ENCODE measurements around the gene KDM4C. TPM values are rescaled to one million over a fixed set of nuclear protein-coding genes. Genes with fewer than 3 reads are reported as not detected.

KDM4C gene
- total RNA-seq, 1 experiment from 2014 or later, result 4.8 TPM

DNA sequence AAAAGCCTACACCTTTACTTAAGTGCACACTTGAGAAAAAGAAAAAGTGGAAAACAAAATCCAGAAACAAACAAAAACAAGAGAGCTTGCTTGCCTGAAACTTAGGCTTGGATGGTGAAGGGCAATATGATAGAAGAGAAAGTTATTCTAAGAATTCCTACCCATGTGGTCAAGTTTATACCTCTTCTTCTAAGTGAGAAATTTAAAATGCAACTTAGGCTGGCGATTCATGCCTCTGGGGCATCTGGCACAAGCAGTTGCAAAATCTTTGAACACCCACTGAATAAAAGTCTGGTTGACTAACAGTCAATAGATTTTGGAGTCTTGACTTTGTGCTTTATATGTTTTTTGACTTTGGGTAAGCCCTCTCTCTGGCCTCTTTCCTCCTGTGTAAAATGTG, 239.6 kb downstream of the KDM4C start:
- intact Hi-C loops (cut with micrococcal nuclease; ENCODE audit: unreplicated experiment), result no loop called here
- BruUV-seq (replicated peaks), result no TSS peak
- TF ChIP-seq, protein P1, sequence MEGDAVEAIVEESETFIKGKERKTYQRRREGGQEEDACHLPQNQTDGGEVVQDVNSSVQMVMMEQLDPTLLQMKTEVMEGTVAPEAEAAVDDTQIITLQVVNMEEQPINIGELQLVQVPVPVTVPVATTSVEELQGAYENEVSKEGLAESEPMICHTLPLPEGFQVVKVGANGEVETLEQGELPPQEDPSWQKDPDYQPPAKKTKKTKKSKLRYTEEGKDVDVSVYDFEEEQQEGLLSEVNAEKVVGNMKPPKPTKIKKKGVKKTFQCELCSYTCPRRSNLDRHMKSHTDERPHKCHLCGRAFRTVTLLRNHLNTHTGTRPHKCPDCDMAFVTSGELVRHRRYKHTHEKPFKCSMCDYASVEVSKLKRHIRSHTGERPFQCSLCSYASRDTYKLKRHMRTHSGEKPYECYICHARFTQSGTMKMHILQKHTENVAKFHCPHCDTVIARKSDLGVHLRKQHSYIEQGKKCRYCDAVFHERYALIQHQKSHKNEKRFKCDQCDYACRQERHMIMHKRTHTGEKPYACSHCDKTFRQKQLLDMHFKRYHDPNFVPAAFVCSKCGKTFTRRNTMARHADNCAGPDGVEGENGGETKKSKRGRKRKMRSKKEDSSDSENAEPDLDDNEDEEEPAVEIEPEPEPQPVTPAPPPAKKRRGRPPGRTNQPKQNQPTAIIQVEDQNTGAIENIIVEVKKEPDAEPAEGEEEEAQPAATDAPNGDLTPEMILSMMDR (conservative IDR thresholded peaks at IDR 0.05; ENCODE audit: low read depth, low read length), result no peak
- no peak for TF ChIP-seq EZH2 (IDR thresholded peaks at IDR 0.05; ENCODE audit: borderline replicate concordance, low read depth, low read length, poor library complexity, severe bottlenecking)
- Histone ChIP-seq H3K4me3 (ENCODE audit: low read depth, low read length, poor library complexity, severe bottlenecking) (no peak overlapping the region), H3K36me3 (ENCODE audit: insufficient read depth, low read length, poor library complexity, severe bottlenecking) (no peaks in the 10 kb centered on the region), H3K27ac (ENCODE audit: low read depth, low read length, poor library complexity, severe bottlenecking) (no peak overlapping the region), H3K4me1 (ENCODE audit: insufficient read depth, low read length, poor library complexity, severe bottlenecking) (no peaks in the 10 kb centered on the region), H3K9me3 (ENCODE audit: low read depth, low read length, poor library complexity, severe bottlenecking) (no peaks in the 10 kb centered on the region), H3K27me3 (replicated peaks; ENCODE audit: insufficient read depth, low read depth, low read length, poor library complexity) (no peaks in the 10 kb centered on the region)
- POLR2A ChIA-PET (ENCODE audit: low non-redundant PET), result no interaction called here
- DNase-seq (ENCODE audit: low spot score), result no peak
- CTCF ChIA-PET, result no interaction called here

DNA sequence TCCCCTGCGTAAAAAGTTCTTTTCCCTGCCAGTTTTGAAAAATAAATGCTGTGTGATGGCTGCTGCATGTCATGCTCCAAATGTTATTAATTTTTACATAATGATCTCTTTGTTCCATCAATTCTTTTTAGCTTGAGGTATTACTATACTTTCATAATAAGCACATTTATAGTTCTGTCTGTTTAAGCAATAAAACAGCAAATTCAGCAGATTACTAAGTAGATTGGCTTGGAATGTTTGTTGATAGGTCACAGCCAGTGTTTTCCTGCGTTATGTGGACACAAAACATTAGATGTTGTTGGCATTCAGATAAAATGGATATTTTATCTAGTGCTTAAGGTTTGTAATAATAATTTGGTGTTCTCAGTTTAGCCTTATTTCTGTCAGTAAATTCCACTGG, 242.0 kb downstream of the KDM4C start:
- Histone ChIP-seq H3K4me3 (ENCODE audit: low read depth, low read length, poor library complexity, severe bottlenecking) (no peak overlapping the region), H3K9me3 (ENCODE audit: low read depth, low read length, poor library complexity, severe bottlenecking) (no peaks in the 10 kb centered on the region), H3K27me3 (replicated peaks; ENCODE audit: insufficient read depth, low read depth, low read length, poor library complexity) (no peaks in the 10 kb centered on the region), H3K36me3 (ENCODE audit: insufficient read depth, low read length, poor library complexity, severe bottlenecking) (no peaks in the 10 kb centered on the region), H3K4me1 (ENCODE audit: insufficient read depth, low read length, poor library complexity, severe bottlenecking) (no peaks in the 10 kb centered on the region), H3K27ac (ENCODE audit: low read depth, low read length, poor library complexity, severe bottlenecking) (no peak overlapping the region)
- intact Hi-C loops (cut with micrococcal nuclease; ENCODE audit: unreplicated experiment), result no loop called here
- ChIA-PET POLR2A (ENCODE audit: low non-redundant PET) (no interaction called here), CTCF (no interaction called here)
- BruUV-seq (replicated peaks), result no TSS peak
- DNase-seq (ENCODE audit: low spot score), result no peak
- TF ChIP-seq, protein P1 (conservative IDR thresholded peaks at IDR 0.05; ENCODE audit: low read depth, low read length), result no peak
- no peak for TF ChIP-seq EZH2 (IDR thresholded peaks at IDR 0.05; ENCODE audit: borderline replicate concordance, low read depth, low read length, poor library complexity, severe bottlenecking)

DNA sequence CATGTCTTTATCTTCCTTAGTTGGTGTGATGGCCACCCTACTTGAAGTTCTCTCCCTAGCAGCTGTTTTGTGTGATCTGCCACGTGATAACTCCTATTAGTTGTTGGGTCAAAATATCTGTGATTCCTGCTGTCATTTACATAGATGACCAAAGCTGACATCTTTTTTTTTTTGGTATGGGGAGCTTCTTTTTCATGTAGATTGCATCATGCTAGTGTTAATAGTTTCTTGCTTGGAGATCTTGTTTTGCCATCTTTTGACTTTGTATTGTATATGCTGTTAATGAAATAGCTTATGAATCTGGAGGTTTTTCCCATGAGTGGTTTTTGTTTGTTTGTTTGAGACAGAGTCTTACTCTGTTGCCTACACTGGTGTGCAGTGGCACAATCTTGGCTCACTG, 243.8 kb downstream of the KDM4C start:
- H3K4me3 ChIP-seq (ENCODE audit: low read depth, low read length, poor library complexity, severe bottlenecking), result no peak overlapping the region
- H3K36me3 ChIP-seq (ENCODE audit: insufficient read depth, low read length, poor library complexity, severe bottlenecking), result no peaks in the 10 kb centered on the region
- ChIA-PET POLR2A (ENCODE audit: low non-redundant PET) (no interaction called here), CTCF (no interaction called here)
- intact Hi-C loops (cut with micrococcal nuclease; ENCODE audit: unreplicated experiment), result no loop called here
- H3K27me3 ChIP-seq (replicated peaks; ENCODE audit: insufficient read depth, low read depth, low read length, poor library complexity), result no peaks in the 10 kb centered on the region
- TF ChIP-seq, protein P1 (conservative IDR thresholded peaks at IDR 0.05; ENCODE audit: low read depth, low read length), result no peak
- H3K4me1 ChIP-seq (ENCODE audit: insufficient read depth, low read length, poor library complexity, severe bottlenecking), result no peaks in the 10 kb centered on the region
- DNase-seq (ENCODE audit: low spot score), result no peak
- BruUV-seq (replicated peaks), result no TSS peak
- no peaks in the 10 kb centered on the region for H3K9me3 ChIP-seq (ENCODE audit: low read depth, low read length, poor library complexity, severe bottlenecking)
- H3K27ac ChIP-seq (ENCODE audit: low read depth, low read length, poor library complexity, severe bottlenecking), result no peak overlapping the region
